HUDEP-2 (cell line): ENCODE measurements around the gene SIL1.
"Not testable (repeated sequence)": the region's sequence is repeated elsewhere in the genome, so short reads cannot be mapped to it uniquely, and the experiment has no call there.

Experiments
- DNase-seq, 76 experiments: peaks; one replicate each; lab custom pipeline; 2025; ENCODE audit not compliant: unreplicated experiment in 76 of 76; lab: John Stamatoyannopoulos, UW

Gene SIL1

GRCh38 chr5:139178589-139178917, 19.6 kb downstream of the SIL1 start:
- no peak for DNase-seq

- peak in 57 of 76 experiments; percentile 11 to 71 (median 37) for DNase-seq
Observed at GRCh38 chr5:139177809-139178588, 20.2 kb downstream of the SIL1 start.

- not testable (repeated sequence) for DNase-seq
Observed at GRCh38 chr5:139177281-139177680, 20.9 kb downstream of the SIL1 start.

GRCh38 chr5:139174382-139174781, 23.8 kb downstream of the SIL1 start:
- DNase-seq = not testable (repeated sequence)

GRCh38 chr5:139171779-139172404, 26.3 kb downstream of the SIL1 start:
- DNase-seq = no peak

GRCh38 chr5:139167952-139168720, 30.0 kb downstream of the SIL1 start:
- DNase-seq = no peak

GRCh38 chr5:139167533-139167932, 30.6 kb downstream of the SIL1 start:
- DNase-seq = no peak

GRCh38 chr5:139167063-139167462, 31.1 kb downstream of the SIL1 start:
- no peak for DNase-seq

- not testable (repeated sequence) for DNase-seq
Observed at GRCh38 chr5:139164897-139165296, 33.3 kb downstream of the SIL1 start.

GRCh38 chr5:139164020-139164419, 34.1 kb downstream of the SIL1 start:
- peak in 65 of 76 experiments; percentile 4 to 81 (median 49) for DNase-seq

GRCh38 chr5:139162448-139162847, 35.7 kb downstream of the SIL1 start:
- DNase-seq = no peak

GRCh38 chr5:139158791-139159190, 39.4 kb downstream of the SIL1 start:
- DNase-seq = no peak

- DNase-seq = no peak
Observed at GRCh38 chr5:139157556-139157955, 40.6 kb downstream of the SIL1 start.

- peak in 27 of 76 experiments; percentile 1 to 48 (median 19) for DNase-seq
Observed at GRCh38 chr5:139156814-139157213, 41.4 kb downstream of the SIL1 start.

- DNase-seq = no peak
Observed at GRCh38 chr5:139155333-139155732, 42.8 kb downstream of the SIL1 start.

GRCh38 chr5:139151902-139152301, 46.3 kb downstream of the SIL1 start:
- no peak for DNase-seq

- DNase-seq = peak in 1 of 76 experiments; percentile 1
Observed at GRCh38 chr5:139150367-139150999, 47.7 kb downstream of the SIL1 start.

- peak in 11 of 76 experiments; percentile 3 to 47 (median 15) for DNase-seq
Observed at GRCh38 chr5:139149477-139150199, 48.5 kb downstream of the SIL1 start.

GRCh38 chr5:139148986-139149385, 49.2 kb downstream of the SIL1 start:
- DNase-seq = no peak

- no peak for DNase-seq
Observed at GRCh38 chr5:139148306-139148705, 49.9 kb downstream of the SIL1 start.
